Liver (tissue), 9 donors: ENCODE data around the gene PXYLP1. TPM values are rescaled to one million over a fixed set of nuclear protein-coding genes. Genes with fewer than 3 reads are reported as not detected.

ENCODE experiments used
- DNase-seq: peaks from one replicate; pipeline ENCODE4 v3.0.0-alpha.2; 2017; ENCODE audit warnings: low spot score
- H3K27ac ChIP-seq, 2 donors: one replicate each; pipeline ENCODE4 v1.7.0; 2013; ENCODE audit warnings: inconsistent platforms in 2 of 2, low read length in 2 of 2, control low read depth in 1 of 2, low read depth in 1 of 2, mild to moderate bottlenecking in 1 of 2
- H3K27me3 ChIP-seq, 4 donors: one replicate each; pipeline versions ENCODE4 v1.6.1 to v1.7.0; 2013; ENCODE audit warnings: low read length in 3 of 4, inconsistent platforms in 1 of 4, mild to moderate bottlenecking in 1 of 4, moderate library complexity in 1 of 4; ENCODE audit not compliant: control insufficient read depth in 4 of 4, insufficient read depth in 4 of 4
- H3K36me3 ChIP-seq, 4 donors: one replicate each; pipeline versions ENCODE4 v1.6.1 to v1.7.0; 2013; ENCODE audit warnings: low read length in 3 of 4, mild to moderate bottlenecking in 3 of 4, low read depth in 1 of 4, moderate library complexity in 1 of 4; ENCODE audit not compliant: control insufficient read depth in 4 of 4, insufficient read depth in 3 of 4
- H3K4me1 ChIP-seq, 4 donors: one replicate each; pipeline versions ENCODE4 v1.6.1 to v1.7.0; 2013; ENCODE audit warnings: low read length in 3 of 4, mild to moderate bottlenecking in 3 of 4, moderate library complexity in 1 of 4; ENCODE audit not compliant: control insufficient read depth in 4 of 4, insufficient read depth in 4 of 4
- H3K4me3 ChIP-seq, 3 donors: one replicate each; pipeline versions ENCODE4 v1.6.1 to v1.7.0; 2013; ENCODE audit warnings: low read length in 3 of 3, control low read depth in 1 of 3, low read depth in 1 of 3, mild to moderate bottlenecking in 1 of 3
- H3K9ac ChIP-seq, 2 donors: one replicate each; pipeline ENCODE4 v1.7.0; 2013; ENCODE audit warnings: low read length in 2 of 2, mild to moderate bottlenecking in 2 of 2, moderate library complexity in 2 of 2, control low read depth in 1 of 2, low read depth in 1 of 2
- H3K9me3 ChIP-seq, 4 donors: one replicate each; pipeline versions ENCODE4 v1.6.1 to v1.7.0; 2013; ENCODE audit warnings: low read length in 3 of 4; ENCODE audit not compliant: control insufficient read depth in 4 of 4
- ATF3 ChIP-seq: IDR thresholded peaks from 2 replicates; pipeline ENCODE4 v1.6.1; 2016; ENCODE audit warnings: antibody characterized with exemption
- CTCF ChIP-seq: fragments of 150-350 bp; IDR thresholded peaks from 2 replicates; pipeline ENCODE4 v1.5.1; 2017; ENCODE audit warnings: improper control_type of control experiment, low read depth, low read length; ENCODE audit not compliant: missing input control
- EGR1 ChIP-seq, 2 donors: IDR thresholded peaks; 2 replicates each; pipeline ENCODE4 v1.6.1; 2016 to 2018; ENCODE audit warnings: antibody characterized with exemption in 2 of 2, low read depth in 2 of 2
- FOXA1 ChIP-seq: IDR thresholded peaks from 2 replicates; pipeline ENCODE4 v1.6.1; 2016; ENCODE audit warnings: antibody characterized with exemption
- FOXA2 ChIP-seq: IDR thresholded peaks from 2 replicates; pipeline ENCODE4 v1.6.1; 2016; ENCODE audit warnings: antibody characterized with exemption
- GABPA ChIP-seq, 2 donors: IDR thresholded peaks in 1 of 2; conservative IDR thresholded peaks in 1 of 2; 2 replicates each; pipeline ENCODE4 v1.6.1; 2016; ENCODE audit warnings: antibody characterized with exemption in 2 of 2, mild to moderate bottlenecking in 1 of 2, moderate library complexity in 1 of 2
- HNF4A ChIP-seq, 2 donors: conservative IDR thresholded peaks; 2 replicates each; pipeline ENCODE4 v1.6.1; 2016; ENCODE audit warnings: antibody characterized with exemption in 2 of 2, mild to moderate bottlenecking in 2 of 2
- JUND ChIP-seq, 2 donors: IDR thresholded peaks; 2 replicates each; pipeline ENCODE4 v1.6.1; 2016; ENCODE audit warnings: antibody characterized with exemption in 2 of 2
- NR2F2 ChIP-seq: IDR thresholded peaks from 2 replicates; pipeline ENCODE4 v1.6.1; 2016; ENCODE audit warnings: antibody characterized with exemption
- REST ChIP-seq: IDR thresholded peaks from 2 replicates; pipeline ENCODE4 v1.6.1; 2016; ENCODE audit warnings: antibody characterized with exemption, mild to moderate bottlenecking
- RXRA ChIP-seq, 2 donors: IDR thresholded peaks; 2 replicates each; pipeline ENCODE4 v1.6.1; 2017 to 2018; ENCODE audit warnings: antibody characterized with exemption in 2 of 2, mild to moderate bottlenecking in 1 of 2
- SP1 ChIP-seq: IDR thresholded peaks from 2 replicates; pipeline ENCODE4 v1.6.1; 2018; ENCODE audit warnings: antibody characterized with exemption, mild to moderate bottlenecking
- TAF1 ChIP-seq: conservative IDR thresholded peaks from 2 replicates; pipeline ENCODE4 v1.6.1; 2016; ENCODE audit warnings: antibody characterized with exemption, mild to moderate bottlenecking
- YY1 ChIP-seq: IDR thresholded peaks from 2 replicates; pipeline ENCODE4 v1.6.1; 2016; ENCODE audit warnings: antibody characterized with exemption, mild to moderate bottlenecking
- whole genome bisulfite sequencing: extraction: QIAGEN DNeasy Blood & Tissue Kit; methylation state at CpG from one replicate; pipeline ENCODE4 v1.1.7; 2013; 5-methylcytosine and 5-hydroxymethylcytosine counted together
- polyA plus RNA-seq, 2 donors: library from polyadenylated mRNA; stranded (reverse) in 1 of 2; unstranded in 1 of 2; fragments of 200-250 nt in 1 of 2; fragments of >200 nt in 1 of 2; fragmentation: Nextera tagmentation in 1 of 2; extraction: Ambion mirVana in 1 of 2; gene quantifications; one replicate each; pipeline versions ENCODE4 v1.2.1 to v1.2.3, GENCODE V29; 2013 to 2015
- total RNA-seq, 2 donors: library from RNA; depleted of rRNA; stranded (reverse); fragments of >200 nt; gene quantifications; one replicate each; pipeline ENCODE4 v1.2.3, GENCODE V29; 2014
- donor health status: healthy.
- donor health status: healthy.
- donor health status: healthy.
- donor health status: healthy.
- donor health status: healthy.

The PXYLP1 gene
- total and polyA plus RNA-seq, 4 donors: 1.1 to 5.3 (median 3.1) TPM

- Histone ChIP-seq H3K9me3 (no peaks in the 10 kb centered on the region), H3K4me1 (peaks cover 0 to 10% (median 3%) of the 10 kb centered on the region in 4 donors), H3K9ac (no peak overlapping the region), H3K4me3 (no peak overlapping the region), H3K36me3 (no peaks in the 10 kb centered on the region), H3K27me3 (no peaks in the 10 kb centered on the region), H3K27ac (no peak overlapping the region)
- 99% methylated on average over 3 of the region's 3 CpGs for WGBS
- DNase-seq: no peak
- TF ChIP-seq EGR1 (IDR thresholded peaks at IDR 0.05; ENCODE audit: low read depth in 2 of 2) (no peak), CTCF (no peak), RXRA (IDR thresholded peaks at IDR 0.05) (no peak), NR2F2 (no peak), SP1 (no peak), FOXA2 (no peak), YY1 (no peak), GABPA (IDR thresholded peaks at IDR 0.05 in 1 of 2, conservative IDR thresholded peaks at IDR 0.05 in 1 of 2) (no peak), JUND (IDR thresholded peaks at IDR 0.05) (no peak), ATF3 (no peak), HNF4A (conservative IDR thresholded peaks at IDR 0.05) (no peak), TAF1 (no peak), REST (no peak)
These were observed 102.4 kb downstream of the PXYLP1 start for GRCh38 chr3:141333836-141334626.

GRCh38 chr3:141334627-141335250, 103.1 kb downstream of the PXYLP1 start:
- H3K27ac ChIP-seq: no peak overlapping the region
- no peaks in the 10 kb centered on the region for H3K9me3 ChIP-seq
- TF ChIP-seq SP1: no peak
- no peak for TF ChIP-seq FOXA1
- H3K4me3 ChIP-seq: no peak overlapping the region
- H3K36me3 ChIP-seq: no peaks in the 10 kb centered on the region
- no peak overlapping the region for H3K9ac ChIP-seq
- no peaks in the 10 kb centered on the region for H3K27me3 ChIP-seq
- DNase-seq: no peak
- H3K4me1 ChIP-seq: peaks cover 0 to 12% (median 3%) of the 10 kb centered on the region in 4 donors
- 97% methylated on average over 11 of the region's 11 CpGs for WGBS
